GM19043 (cell line): ENCODE results near the gene UNCX.

Source experiments
- ATAC-seq: cut with Tn5 transposase; IDR thresholded peaks from one replicate; pipeline ENCODE4 v1.9.1; 2021; ENCODE audit warnings: low read depth; ENCODE audit not compliant: unreplicated experiment

Gene UNCX

GRCh38 chr7:1214516-1214915 lies 18.2 kb upstream of the UNCX start:
- no peak for ATAC-seq

GRCh38 chr7:1218541-1219165 lies 14.0 kb upstream of the UNCX start:
- no peak for ATAC-seq

- ATAC-seq, result no peak
These were observed 13.2 kb upstream of the UNCX start for GRCh38 chr7:1219498-1219897.

GRCh38 chr7:1220000-1220726 lies 12.5 kb upstream of the UNCX start:
- ATAC-seq, result no peak

- no peak for ATAC-seq
These were observed 11.5 kb upstream of the UNCX start for GRCh38 chr7:1220977-1221745.

- no peak for ATAC-seq
These were observed 9.3 kb upstream of the UNCX start for GRCh38 chr7:1223196-1223981.

GRCh38 chr7:1224086-1224716 lies 8.5 kb upstream of the UNCX start:
- ATAC-seq, result no peak

- ATAC-seq, result no peak
These were observed 7.6 kb upstream of the UNCX start for GRCh38 chr7:1225030-1225429.

- no peak for ATAC-seq
These were observed 7.1 kb upstream of the UNCX start for GRCh38 chr7:1225441-1226185.

GRCh38 chr7:1226186-1226901 lies 6.3 kb upstream of the UNCX start:
- ATAC-seq, result no peak

GRCh38 chr7:1227071-1227804 lies 5.4 kb upstream of the UNCX start:
- no peak for ATAC-seq

GRCh38 chr7:1227814-1228544 lies 4.7 kb upstream of the UNCX start:
- no peak for ATAC-seq

GRCh38 chr7:1228545-1229201 lies 4.0 kb upstream of the UNCX start:
- ATAC-seq, result no peak

- ATAC-seq, result no peak
These were observed 3.3 kb upstream of the UNCX start for GRCh38 chr7:1229202-1229947.

- no peak for ATAC-seq
These were observed 2.7 kb upstream of the UNCX start for GRCh38 chr7:1229956-1230355.

GRCh38 chr7:1230411-1231213 lies 2.1 kb upstream of the UNCX start:
- ATAC-seq, result no peak
